ENCODE results near the gene KNSTRN. TPM values are rescaled to one million over a fixed set of nuclear protein-coding genes. Genes with fewer than 3 reads are reported as not detected.

KNSTRN gene
- total RNA-seq, 1 experiment from 2014 or later: 115 TPM

DNA sequence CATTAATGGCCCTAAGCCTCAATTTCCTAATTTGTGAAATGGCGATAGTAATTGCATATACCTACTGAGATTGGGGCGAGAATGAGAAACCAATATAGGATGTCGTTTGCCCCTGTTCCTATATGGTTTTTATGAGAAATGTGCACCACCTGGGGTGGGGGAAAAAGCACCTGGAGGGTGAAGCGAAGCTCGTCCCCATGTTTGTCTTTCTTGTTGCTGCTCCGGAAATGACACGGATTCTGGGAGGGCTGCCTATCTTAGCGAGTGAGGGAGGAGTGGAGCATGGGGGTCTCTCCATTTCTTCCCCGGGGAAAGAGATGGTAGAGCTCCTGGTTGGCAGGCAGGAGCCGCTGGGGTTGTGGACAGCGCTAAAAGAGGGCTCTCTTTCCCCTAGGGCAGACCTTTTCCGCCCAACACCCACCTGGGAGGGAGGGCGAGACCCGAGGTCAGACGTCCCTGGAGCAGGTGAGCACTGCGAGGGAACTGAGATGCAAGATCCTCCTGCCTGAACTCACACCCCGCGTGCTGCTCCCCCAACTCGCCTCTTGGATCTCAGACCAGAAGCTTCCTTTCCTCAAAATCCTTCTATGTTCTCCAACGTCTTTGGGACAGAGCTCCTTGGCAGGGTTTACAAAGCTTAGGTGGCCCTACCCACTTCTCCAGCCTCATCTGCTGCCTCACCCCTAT lies 52.6 kb downstream of the KNSTRN start:
- no peaks in the 10 kb centered on the region for H3K27me3 ChIP-seq (ENCODE audit: low read length)
- H3K4me2 ChIP-seq (ENCODE audit: low read length): no peak overlapping the region
- no peak overlapping the region for H3K27ac ChIP-seq (ENCODE audit: low read length)
- ATAC-seq (no peak), DNase-seq (no peak)
- no peak overlapping the region for H3K9ac ChIP-seq (ENCODE audit: low read length)
- H3K36me3 ChIP-seq (ENCODE audit: low read depth, low read length): no peaks in the 10 kb centered on the region
- H4K20me1 ChIP-seq (ENCODE audit: low read length): no peaks in the 10 kb centered on the region
- no peak overlapping the region for H3K4me3 ChIP-seq (ENCODE audit: low read length)
- H3F3A ChIP-seq (ENCODE audit: low read length, unreplicated experiment): no peaks in the 10 kb centered on the region
- peaks cover 13% of the 10 kb centered on the region for H3K4me1 ChIP-seq (ENCODE audit: insufficient read depth, low read length)
- H3K9me2 ChIP-seq (replicated peaks; ENCODE audit: low read length): no peaks in the 10 kb centered on the region
- H3K79me2 ChIP-seq (ENCODE audit: low read length): no peaks in the 10 kb centered on the region
- POLR2A ChIA-PET (ENCODE audit: unreplicated experiment): no interaction called here
- no peak for TF ChIP-seq EZH2 (IDR thresholded peaks at IDR 0.05; ENCODE audit: low read length, unreplicated experiment)
- TF ChIP-seq, protein P1, sequence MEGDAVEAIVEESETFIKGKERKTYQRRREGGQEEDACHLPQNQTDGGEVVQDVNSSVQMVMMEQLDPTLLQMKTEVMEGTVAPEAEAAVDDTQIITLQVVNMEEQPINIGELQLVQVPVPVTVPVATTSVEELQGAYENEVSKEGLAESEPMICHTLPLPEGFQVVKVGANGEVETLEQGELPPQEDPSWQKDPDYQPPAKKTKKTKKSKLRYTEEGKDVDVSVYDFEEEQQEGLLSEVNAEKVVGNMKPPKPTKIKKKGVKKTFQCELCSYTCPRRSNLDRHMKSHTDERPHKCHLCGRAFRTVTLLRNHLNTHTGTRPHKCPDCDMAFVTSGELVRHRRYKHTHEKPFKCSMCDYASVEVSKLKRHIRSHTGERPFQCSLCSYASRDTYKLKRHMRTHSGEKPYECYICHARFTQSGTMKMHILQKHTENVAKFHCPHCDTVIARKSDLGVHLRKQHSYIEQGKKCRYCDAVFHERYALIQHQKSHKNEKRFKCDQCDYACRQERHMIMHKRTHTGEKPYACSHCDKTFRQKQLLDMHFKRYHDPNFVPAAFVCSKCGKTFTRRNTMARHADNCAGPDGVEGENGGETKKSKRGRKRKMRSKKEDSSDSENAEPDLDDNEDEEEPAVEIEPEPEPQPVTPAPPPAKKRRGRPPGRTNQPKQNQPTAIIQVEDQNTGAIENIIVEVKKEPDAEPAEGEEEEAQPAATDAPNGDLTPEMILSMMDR (conservative IDR thresholded peaks at IDR 0.05; ENCODE audit: low read depth, low read length): no peak
- no peak for TF ChIP-seq EZH2phosphoT487 (IDR thresholded peaks at IDR 0.05; ENCODE audit: borderline replicate concordance, low read length)
- no TSS peak for BruUV-seq (replicated peaks)
- no peak overlapping the region for H2AFZ ChIP-seq (ENCODE audit: low read length)
- no peaks in the 10 kb centered on the region for H3K9me3 ChIP-seq (ENCODE audit: low read length)
- intact Hi-C loops (cut with micrococcal nuclease): no loop called here
- CTCF ChIA-PET: interaction anchor here (0.5 to 0.6 kb wide), 2 partner anchors 351 to 467 kb away, joined by 3 read pairs; no protein-coding TSS in a partner anchor

DNA sequence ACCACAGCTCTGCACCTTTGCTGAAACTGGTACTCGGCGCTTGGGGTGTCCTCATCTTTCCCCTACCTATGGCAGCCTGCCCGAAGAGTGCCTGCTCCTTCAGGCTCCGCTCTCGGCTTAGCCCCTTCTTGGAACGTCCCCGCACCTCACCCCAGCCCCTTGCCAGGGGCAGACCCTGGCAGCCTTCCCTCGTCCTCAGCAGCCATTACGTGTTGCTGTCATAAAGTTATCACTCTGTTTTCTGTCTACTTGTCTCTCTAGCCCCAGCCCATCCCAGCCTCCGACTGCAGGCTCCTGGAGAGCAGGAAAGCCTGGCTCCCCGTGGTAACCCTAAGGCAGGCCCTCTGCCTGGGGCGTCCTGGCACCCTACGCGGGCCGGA lies 53.2 kb downstream of the KNSTRN start:
- Histone ChIP-seq H2AFZ (ENCODE audit: low read length) (peak overlapping the region; percentile 74), H3K36me3 (ENCODE audit: low read depth, low read length) (no peaks in the 10 kb centered on the region), H3K9me3 (ENCODE audit: low read length) (no peaks in the 10 kb centered on the region), H3K4me2 (ENCODE audit: low read length) (peak overlapping the region; percentile 80), H3K4me3 (ENCODE audit: low read length) (peak overlapping the region; percentile 50; the same call in 1 of the 2 replicates), H3K9me2 (replicated peaks; ENCODE audit: low read length) (no peaks in the 10 kb centered on the region), H3F3A (ENCODE audit: low read length, unreplicated experiment) (no peaks in the 10 kb centered on the region), H3K27me3 (ENCODE audit: low read length) (no peaks in the 10 kb centered on the region), H3K27ac (ENCODE audit: low read length) (no peak overlapping the region), H3K4me1 (ENCODE audit: insufficient read depth, low read length) (peaks cover 13% of the 10 kb centered on the region), H3K9ac (ENCODE audit: low read length) (no peak overlapping the region), H3K79me2 (ENCODE audit: low read length) (no peaks in the 10 kb centered on the region), H4K20me1 (ENCODE audit: low read length) (no peaks in the 10 kb centered on the region)
- no peak for TF ChIP-seq EZH2phosphoT487 (IDR thresholded peaks at IDR 0.05; ENCODE audit: borderline replicate concordance, low read length)
- no peak for TF ChIP-seq EZH2 (IDR thresholded peaks at IDR 0.05; ENCODE audit: low read length, unreplicated experiment)
- TF ChIP-seq, protein P1 (conservative IDR thresholded peaks at IDR 0.05; ENCODE audit: low read depth, low read length): no peak
- BruUV-seq (replicated peaks): no TSS peak
- DNase-seq (no peak), ATAC-seq (no peak)
- ChIA-PET POLR2A (ENCODE audit: unreplicated experiment) (no interaction called here), CTCF (interaction anchor here (0.5 to 0.6 kb wide), 2 partner anchors 350 to 467 kb away, joined by 3 read pairs; no protein-coding TSS in a partner anchor)
- intact Hi-C loops (cut with micrococcal nuclease): no loop called here

Measured in PC-3 (cell line).